NCI-H226 (cell line): ENCODE measurements around the gene ACOT4.
"Not testable (repeated sequence)": the region's sequence is repeated elsewhere in the genome, so short reads cannot be mapped to it uniquely, and the experiment has no call there.

Experiments used
- DNase-seq: peaks from one replicate; pipeline ENCODE4 v3.0.0-alpha.2; 2015

Gene ACOT4, protein sequence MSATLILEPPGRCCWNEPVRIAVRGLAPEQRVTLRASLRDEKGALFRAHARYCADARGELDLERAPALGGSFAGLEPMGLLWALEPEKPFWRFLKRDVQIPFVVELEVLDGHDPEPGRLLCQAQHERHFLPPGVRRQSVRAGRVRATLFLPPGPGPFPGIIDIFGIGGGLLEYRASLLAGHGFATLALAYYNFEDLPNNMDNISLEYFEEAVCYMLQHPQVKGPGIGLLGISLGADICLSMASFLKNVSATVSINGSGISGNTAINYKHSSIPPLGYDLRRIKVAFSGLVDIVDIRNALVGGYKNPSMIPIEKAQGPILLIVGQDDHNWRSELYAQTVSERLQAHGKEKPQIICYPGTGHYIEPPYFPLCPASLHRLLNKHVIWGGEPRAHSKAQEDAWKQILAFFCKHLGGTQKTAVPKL

DNA sequence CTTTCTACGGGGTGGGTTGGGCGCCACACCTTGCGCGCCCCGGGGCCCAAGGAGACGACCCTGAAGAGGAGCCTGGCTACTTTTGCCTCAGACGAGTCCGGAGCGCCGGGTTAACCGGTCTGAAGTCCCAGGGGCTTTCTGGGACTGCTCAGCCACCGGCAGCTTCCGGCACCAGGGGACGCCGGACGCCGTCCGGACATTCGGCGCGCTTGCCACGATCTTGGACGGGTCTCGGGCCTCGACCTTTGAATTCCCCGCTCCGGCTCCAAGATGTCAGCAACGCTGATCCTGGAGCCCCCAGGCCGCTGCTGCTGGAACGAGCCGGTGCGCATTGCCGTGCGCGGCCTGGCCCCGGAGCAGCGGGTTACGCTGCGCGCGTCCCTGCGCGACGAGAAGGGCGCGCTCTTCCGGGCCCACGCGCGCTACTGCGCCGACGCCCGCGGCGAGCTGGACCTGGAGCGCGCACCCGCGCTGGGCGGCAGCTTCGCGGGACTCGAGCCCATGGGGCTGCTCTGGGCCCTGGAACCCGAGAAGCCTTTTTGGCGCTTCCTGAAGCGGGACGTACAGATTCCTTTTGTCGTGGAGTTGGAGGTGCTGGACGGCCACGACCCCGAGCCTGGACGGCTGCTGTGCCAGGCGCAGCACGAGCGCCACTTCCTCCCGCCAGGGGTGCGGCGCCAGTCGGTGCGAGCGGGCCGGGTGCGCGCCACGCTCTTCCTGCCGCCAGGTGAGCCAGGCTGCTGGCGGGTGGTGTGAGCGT lies at the start of gene ACOT4:
Gene ACOT4, plus strand, starts transcription at position 184 of the 760 bp plus-strand sequence. Its CDS starts 87 bp downstream, at position 271.
- DNase-seq = no peak

- DNase-seq = not testable (repeated sequence)
Observed at GRCh38 chr14:73542961-73543360, 48.7 kb upstream of the ACOT4 start.

- not testable (repeated sequence) for DNase-seq
Observed at GRCh38 chr14:73545353-73545752, 46.3 kb upstream of the ACOT4 start.

GRCh38 chr14:73549097-73549496 lies 42.6 kb upstream of the ACOT4 start:
- not testable (repeated sequence) for DNase-seq

DNA sequence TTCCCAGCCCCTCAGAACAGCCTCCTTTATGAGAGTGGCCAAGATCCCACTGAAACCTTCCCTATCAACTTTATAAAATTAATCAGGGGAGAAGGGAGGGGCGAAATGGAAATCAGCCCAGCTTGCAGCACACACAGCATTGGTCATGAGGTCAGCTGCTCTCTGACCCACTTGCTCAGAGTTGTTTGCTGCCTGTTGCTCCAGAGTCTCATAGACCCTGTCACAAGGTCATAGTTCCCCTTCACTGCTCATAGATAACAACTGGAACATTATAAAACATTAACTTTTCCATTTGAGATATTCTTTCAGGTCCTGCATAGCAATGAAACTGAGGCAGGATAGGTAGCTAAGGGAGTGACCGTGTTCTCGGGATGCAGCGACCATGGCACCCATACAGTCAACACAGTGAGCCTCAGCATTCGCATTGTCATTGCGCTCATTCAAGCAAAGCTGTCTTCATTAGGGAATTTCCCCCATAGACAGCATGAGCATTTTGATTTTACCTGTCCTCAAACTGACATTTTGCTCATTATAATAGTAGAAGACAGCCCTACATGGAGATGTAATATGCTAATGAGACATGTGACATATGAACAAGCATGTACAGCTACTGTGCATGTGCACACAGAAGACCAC lies 41.7 kb upstream of the ACOT4 start:
- DNase-seq = not testable (repeated sequence)

DNA sequence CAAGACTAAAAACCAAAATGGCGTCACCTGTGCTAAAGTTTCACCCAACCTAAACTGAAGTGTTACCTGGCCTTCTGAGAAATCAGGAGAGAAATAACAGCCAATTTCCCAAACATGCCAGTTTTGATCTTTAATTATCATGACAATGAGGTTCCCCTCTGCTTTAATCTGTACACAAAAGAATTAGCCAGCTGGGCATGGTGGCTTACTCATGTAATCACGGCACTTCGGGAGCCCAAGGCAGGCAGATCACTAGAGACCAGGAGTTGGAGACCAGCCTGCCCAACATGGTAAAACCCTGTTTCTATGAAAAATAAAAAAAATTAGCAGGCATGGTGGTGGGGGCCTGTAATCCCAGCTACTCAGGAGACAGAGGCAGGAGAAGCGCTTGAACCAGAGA lies 37.8 kb upstream of the ACOT4 start:
- DNase-seq = no peak

DNA sequence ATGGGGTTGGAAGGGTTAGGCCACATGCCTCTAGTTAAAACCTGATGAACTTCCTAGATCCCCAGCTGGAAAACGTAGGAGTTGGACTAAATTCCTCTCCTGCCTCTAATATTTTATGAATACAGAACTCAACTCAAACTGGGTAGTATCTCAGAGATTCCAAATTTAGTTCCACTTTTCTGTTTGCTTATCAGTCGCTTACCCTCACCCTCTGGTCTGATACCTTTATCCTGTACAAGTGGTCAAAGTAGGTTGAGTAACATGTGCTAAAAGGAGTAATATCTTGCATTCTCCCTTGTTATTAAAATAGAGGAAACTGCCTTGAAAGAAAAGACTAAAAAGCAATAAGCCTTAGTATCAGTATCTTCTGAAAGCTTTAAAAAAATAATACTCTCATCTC lies 34.5 kb upstream of the ACOT4 start:
- DNase-seq = not testable (repeated sequence)

DNA sequence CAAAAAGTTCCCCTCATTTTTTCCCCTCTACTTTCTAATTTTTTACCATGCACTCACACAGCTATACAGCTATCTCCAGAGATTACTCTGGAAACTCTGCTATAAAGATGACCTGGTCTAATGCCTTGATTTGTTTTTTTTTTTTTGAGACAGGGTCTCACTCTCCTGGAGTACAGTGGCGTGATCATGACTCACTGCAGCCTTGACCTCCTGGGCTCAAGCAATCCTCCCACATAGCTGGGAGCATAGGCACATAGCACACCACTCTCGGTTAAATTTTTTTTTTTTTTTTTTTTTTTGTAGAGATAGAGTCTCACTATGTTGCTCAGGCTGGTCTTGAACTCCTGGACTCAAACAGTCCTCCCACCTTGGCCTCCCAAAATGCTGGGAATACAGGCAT lies 33.4 kb upstream of the ACOT4 start:
- DNase-seq = not testable (repeated sequence)

DNA sequence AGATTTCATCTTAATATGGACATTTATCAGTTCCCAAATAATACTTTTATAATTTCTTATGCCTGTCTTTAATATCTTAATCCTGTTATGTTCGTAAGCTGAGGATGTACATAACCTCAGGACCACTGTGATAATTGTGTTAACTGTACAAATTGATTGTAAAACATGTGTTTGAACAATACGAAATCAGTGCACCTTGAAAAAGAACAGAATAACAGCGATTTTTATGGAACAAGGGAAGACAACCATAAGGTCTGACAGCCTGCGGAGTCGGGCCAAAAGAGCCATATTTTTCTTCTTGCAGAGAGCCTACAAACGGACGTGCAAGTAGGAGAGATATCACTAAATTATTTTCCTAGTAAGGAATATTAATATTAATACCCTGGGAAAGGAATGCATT lies 29.4 kb upstream of the ACOT4 start:
- DNase-seq = not testable (repeated sequence)

DNA sequence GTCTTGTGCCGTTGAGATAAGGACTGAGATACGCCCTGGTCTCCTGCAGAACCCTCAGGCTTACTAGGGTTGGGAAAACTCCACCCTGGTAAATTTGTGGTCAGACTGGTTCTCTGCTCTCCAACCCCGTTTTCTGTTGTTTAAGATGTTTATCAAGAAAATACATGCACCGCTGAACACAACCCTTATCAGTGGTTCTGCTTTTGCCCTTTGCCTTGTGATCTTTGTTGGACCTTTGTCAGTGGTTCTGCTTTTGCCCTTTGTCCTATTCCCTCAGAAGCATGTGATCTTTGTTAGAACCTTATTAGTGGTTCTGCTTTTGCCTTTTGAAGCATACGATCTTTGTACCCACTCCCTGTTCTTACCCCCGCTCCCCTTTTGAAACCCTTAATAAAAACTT lies 29.0 kb upstream of the ACOT4 start:
- DNase-seq = peak; percentile 22

- not testable (repeated sequence) for DNase-seq
Observed at GRCh38 chr14:73566431-73566830, 25.2 kb upstream of the ACOT4 start.

- not testable (repeated sequence) for DNase-seq
Observed at GRCh38 chr14:73566935-73567334, 24.7 kb upstream of the ACOT4 start.

DNA sequence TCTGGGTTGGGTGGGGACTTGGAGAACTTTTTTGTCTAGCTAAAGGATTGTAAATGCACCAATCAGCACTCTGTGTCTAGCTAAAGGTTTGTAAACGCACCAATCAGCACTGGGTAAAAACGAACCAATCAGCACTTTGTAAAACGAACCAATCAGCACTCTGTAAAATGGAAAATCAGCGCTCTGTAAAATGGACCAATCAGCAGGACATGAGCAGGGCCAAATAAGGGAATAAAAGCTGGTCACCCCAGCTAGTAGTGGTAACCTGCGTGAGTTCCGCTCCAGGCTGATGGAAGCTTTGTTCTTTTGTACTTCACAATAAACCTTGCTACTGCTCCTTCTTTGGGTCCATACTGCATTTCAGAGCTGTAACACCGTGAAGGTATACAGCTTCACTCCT lies 24.3 kb upstream of the ACOT4 start:
- no peak for DNase-seq

DNA sequence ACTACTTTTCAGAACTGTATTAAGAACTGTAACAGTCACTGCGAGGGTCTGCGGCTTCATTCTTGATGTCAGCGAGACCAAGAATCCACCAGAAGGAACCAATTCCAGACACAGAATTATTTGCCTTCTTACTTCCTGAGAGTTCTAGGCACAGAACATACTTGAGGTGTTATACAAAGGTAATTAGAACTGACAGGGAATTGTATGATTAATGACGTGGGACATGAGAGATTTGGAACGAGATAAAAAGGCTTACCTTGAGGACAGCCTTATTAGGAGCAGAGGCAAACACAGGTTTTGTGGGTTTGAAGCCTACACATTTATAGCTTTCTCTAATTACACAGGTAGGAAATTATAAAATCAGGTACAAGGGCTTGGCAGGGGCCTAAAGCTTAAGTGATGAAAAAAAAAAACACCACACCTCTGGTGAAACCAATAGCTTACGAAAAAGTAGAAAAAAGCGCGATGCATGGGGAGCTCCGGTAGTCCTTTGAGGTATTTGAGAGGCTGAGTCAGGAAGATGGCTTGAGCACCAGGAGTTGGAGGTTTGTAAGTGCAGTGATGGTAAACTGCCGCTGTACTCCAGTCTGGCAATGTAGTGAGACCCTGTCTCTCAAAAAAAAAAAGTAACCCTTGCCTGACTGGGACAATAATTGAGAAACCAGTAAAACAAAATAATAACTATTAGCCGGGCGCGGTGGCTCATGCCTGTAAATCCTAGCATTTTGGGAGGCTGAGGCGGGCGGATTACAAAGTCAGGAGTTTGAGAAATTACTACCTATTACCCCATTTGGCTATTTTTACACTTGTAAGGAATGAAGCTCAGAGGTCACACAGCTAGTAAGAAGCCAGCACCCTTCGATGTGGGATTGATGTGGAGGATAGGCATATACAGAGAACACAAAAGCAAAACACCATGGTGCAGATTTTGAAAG lies 23.5 kb upstream of the ACOT4 start:
- no peak for DNase-seq

DNA sequence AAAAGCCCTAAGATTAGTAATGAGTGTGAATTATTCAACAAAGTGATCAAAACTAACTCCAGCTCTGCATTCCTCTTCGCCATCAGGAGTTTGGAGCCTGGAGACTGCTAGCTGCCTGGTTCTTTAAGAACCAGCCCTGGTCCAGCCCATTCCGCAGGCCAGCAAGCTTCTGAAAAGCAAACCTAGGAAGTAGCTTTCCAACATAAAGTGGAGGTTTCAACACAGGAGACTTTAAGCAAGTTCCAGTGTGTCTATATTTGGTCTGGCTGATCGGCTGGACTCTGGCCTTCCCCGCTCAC lies 22.8 kb upstream of the ACOT4 start:
- DNase-seq = not testable (repeated sequence)

GRCh38 chr14:73569185-73569958 lies 22.3 kb upstream of the ACOT4 start, which contains the start of gene ACOT2:
TSS of gene ACOT2 (plus strand) at chr14:73569213. CDS start at chr14:73569241, 28 bp downstream.
- peak; percentile 88 for DNase-seq

DNA sequence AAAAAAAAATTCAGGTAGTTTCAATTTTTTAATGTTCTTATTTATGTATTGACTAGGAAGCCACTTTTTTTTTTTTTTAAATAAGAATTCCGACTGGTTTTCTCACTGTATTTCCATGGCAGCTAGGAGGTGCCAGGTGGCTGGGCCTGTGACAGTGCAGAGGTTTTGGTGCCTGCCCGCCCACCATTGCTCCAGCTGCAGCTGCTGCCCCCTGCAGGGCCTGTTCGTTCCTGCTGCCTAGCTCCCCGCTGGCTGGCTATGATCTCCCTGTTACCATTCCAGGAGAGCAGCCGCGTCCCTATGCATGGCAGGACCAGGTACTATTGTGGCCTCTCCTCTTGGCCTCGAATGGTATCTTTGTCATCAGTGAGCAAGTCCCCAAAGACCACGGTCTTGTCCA lies 20.8 kb upstream of the ACOT4 start:
- not testable (repeated sequence) for DNase-seq

- not testable (repeated sequence) for DNase-seq
Observed at GRCh38 chr14:73573034-73573433, 18.6 kb upstream of the ACOT4 start.

- not testable (repeated sequence) for DNase-seq
Observed at GRCh38 chr14:73573740-73574139, 17.9 kb upstream of the ACOT4 start.

DNA sequence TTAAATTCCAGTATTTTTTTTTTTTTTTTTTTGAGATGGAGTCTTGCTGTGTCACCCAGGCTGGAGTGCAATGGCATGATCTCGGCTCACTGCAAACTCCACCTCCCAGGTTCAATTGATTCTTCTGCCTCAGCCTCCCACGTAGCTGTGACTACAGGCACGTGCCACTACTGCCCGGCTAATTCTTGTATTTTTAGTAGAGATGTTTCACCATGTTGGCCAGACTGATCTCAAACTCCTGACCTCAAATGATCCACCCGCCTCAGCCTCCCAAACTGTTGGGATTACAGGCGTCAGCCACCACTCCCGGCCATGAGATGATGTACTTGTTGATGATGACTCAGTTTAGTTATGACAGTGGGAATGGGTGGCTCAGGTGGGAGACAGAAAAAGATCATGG lies 17.4 kb upstream of the ACOT4 start:
- not testable (repeated sequence) for DNase-seq

- DNase-seq = peak; percentile 72
Observed at GRCh38 chr14:73576391-73576790, 15.3 kb upstream of the ACOT4 start.

DNA sequence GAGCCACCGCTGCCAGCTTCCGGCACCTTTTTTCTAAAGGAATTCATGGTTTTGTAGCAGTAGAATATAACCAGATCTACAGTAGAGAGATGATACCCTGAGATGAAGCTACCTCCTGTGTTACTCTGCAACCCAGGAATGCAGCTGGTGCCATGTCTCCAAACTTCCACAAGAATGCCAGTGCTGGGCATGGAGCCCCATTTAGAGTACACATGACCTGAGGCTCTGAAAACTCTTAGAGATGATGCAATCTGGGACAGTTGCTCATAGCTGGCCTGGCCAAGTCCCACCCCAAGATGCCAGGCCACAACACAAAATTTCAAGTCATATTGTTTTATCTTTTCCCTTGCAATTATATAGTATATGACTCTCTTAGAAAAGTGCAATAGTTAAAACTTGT lies 14.5 kb upstream of the ACOT4 start:
- DNase-seq = not testable (repeated sequence)
